Lower leg skin (tissue), 3 donors: Measurements from ENCODE around the gene EHD2.

ENCODE experiments used
- POLR2A ChIP-seq, 2 donors: fragments of 450-650 bp; IDR thresholded peaks; one replicate each; pipeline ENCODE4 v1.6.1; 2016 to 2017; ENCODE audit warnings: antibody characterized with exemption in 2 of 2, mild to moderate bottlenecking in 1 of 2, moderate library complexity in 1 of 2
- TF ChIP-seq, protein P1 (sequence below), 3 donors: fragments of 450-650 bp; IDR thresholded peaks; one replicate each; pipeline ENCODE4 v1.5.1; 2016; ENCODE audit warnings: antibody characterized with exemption in 3 of 3, mild to moderate bottlenecking in 3 of 3, moderate library complexity in 2 of 3

DNA sequence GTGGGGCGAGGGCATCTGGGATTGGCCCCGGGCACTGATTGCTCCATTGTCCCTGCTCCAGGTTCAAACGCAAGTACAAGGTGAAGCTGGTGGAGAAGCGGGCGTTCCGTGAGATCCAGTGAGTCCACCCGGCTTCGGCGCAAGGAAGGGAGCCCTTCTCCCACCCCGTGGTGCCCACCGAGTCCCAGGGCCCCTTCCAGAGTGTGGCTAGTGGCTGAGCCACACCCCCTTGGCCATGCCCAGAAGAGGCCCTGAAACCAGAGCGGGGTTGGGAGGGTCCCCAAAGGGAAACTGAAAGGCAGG lies 43.4 kb downstream of the EHD2 start:
- TF ChIP-seq, protein P1, sequence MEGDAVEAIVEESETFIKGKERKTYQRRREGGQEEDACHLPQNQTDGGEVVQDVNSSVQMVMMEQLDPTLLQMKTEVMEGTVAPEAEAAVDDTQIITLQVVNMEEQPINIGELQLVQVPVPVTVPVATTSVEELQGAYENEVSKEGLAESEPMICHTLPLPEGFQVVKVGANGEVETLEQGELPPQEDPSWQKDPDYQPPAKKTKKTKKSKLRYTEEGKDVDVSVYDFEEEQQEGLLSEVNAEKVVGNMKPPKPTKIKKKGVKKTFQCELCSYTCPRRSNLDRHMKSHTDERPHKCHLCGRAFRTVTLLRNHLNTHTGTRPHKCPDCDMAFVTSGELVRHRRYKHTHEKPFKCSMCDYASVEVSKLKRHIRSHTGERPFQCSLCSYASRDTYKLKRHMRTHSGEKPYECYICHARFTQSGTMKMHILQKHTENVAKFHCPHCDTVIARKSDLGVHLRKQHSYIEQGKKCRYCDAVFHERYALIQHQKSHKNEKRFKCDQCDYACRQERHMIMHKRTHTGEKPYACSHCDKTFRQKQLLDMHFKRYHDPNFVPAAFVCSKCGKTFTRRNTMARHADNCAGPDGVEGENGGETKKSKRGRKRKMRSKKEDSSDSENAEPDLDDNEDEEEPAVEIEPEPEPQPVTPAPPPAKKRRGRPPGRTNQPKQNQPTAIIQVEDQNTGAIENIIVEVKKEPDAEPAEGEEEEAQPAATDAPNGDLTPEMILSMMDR (IDR thresholded peaks at IDR 0.05), result no peak
- TF ChIP-seq POLR2A (IDR thresholded peaks at IDR 0.05), result no peak
